Astrocyte (in vitro differentiated cells and primary cell): ENCODE data around the gene CDRT4.

ENCODE experiments used
- EZH2 ChIP-seq: IDR thresholded peaks from 2 replicates; pipeline ENCODE4 v1.6.1; 2012; ENCODE audit warnings: mild to moderate bottlenecking, low read length, inconsistent platforms; ENCODE audit not compliant: insufficient read depth
- TF ChIP-seq, protein P1 (sequence below): IDR thresholded peaks from 2 replicates; pipeline ENCODE4 v1.5.1; 2011; ENCODE audit warnings: low read depth, mild to moderate bottlenecking, inconsistent platforms, low read length, moderate library complexity; ENCODE audit not compliant: insufficient read depth

DNA sequence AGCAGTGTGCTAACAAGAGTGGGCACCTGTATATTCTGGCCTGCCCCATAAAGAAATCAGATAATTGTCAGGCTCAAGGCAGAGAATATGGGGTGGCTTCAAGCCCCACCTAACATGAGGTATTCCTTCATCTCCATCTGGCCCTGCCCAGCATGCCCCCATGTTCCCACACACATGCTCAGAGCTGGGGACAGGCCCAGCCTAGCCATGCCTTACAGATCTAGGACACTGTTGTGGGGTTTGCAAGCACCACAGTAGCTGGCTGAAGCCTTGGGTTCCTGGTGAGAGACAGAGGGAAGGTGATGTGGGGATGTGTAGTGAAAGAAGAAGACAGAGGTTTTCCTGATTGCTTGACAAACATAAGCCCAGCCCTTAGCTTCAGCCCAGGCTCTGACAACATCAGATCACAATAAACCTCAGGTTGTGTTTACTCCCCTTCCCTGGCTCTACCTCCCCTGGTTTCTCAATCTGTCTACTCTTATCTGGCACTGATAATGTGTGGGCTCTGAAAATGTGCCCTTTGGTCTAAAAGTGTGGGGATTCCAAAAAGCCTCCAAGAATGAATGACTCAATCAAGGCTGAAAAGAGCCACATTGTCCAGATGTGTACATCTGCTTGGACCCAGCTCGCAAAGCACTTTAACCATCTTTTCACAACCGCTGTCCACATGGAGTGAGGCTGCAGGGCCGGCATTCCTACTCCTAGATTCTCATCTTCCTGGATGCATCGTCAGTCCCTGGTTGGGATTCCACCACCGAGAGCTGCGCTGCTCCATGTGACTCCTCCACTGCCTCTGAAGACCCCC lies 34.4 kb downstream of the CDRT4 start:
- TF ChIP-seq, protein P1, sequence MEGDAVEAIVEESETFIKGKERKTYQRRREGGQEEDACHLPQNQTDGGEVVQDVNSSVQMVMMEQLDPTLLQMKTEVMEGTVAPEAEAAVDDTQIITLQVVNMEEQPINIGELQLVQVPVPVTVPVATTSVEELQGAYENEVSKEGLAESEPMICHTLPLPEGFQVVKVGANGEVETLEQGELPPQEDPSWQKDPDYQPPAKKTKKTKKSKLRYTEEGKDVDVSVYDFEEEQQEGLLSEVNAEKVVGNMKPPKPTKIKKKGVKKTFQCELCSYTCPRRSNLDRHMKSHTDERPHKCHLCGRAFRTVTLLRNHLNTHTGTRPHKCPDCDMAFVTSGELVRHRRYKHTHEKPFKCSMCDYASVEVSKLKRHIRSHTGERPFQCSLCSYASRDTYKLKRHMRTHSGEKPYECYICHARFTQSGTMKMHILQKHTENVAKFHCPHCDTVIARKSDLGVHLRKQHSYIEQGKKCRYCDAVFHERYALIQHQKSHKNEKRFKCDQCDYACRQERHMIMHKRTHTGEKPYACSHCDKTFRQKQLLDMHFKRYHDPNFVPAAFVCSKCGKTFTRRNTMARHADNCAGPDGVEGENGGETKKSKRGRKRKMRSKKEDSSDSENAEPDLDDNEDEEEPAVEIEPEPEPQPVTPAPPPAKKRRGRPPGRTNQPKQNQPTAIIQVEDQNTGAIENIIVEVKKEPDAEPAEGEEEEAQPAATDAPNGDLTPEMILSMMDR, result no peak
- TF ChIP-seq EZH2, result no peak
